GM23338 (cell line): ENCODE data around the gene PRSS36. TPM values are rescaled to one million over a fixed set of nuclear protein-coding genes. Genes with fewer than 3 reads are reported as not detected.

ENCODE experiments used
- ATAC-seq: fragments of 200-7000 bp; cut with Tn5 transposase; 3 replicates; pipeline ENCODE4 v1.9.1; 2020
- DNase-seq: peaks from one replicate; pipeline ENCODE4 v3.0.0-alpha.2; 2015; ENCODE audit warnings: low spot score
- H2AFZ ChIP-seq: fragments of 200-600 bp; sonication (generic); 2 replicates; pipeline ENCODE4 v1.8.0; 2016; ENCODE audit warnings: antibody characterized with exemption, mild to moderate bottlenecking, moderate library complexity
- H3F3A ChIP-seq: fragments of 200-600 bp; sonication (generic); replicated peaks from 2 replicates; pipeline ENCODE4 v1.8.0; 2017; ENCODE audit warnings: antibody characterized with exemption, mixed run types, low read depth
- H3K27ac ChIP-seq: fragments of 200-600 bp; sonication (generic); 2 replicates; pipeline ENCODE4 v1.6.1; 2016; ENCODE audit warnings: low read depth
- H3K27me3 ChIP-seq: fragments of 200-600 bp; sonication (generic); 2 replicates; pipeline ENCODE4 v1.8.0; 2016; ENCODE audit warnings: mild to moderate bottlenecking, mixed run types, moderate library complexity; ENCODE audit not compliant: insufficient read depth
- H3K36me3 ChIP-seq: fragments of 200-600 bp; sonication (generic); 2 replicates; pipeline ENCODE4 v1.8.0; 2016; ENCODE audit warnings: mild to moderate bottlenecking; ENCODE audit not compliant: insufficient read depth
- H3K4me1 ChIP-seq: fragments of 200-600 bp; sonication (generic); 2 replicates; pipeline ENCODE4 v1.8.0; 2016; ENCODE audit warnings: mild to moderate bottlenecking, moderate library complexity; ENCODE audit not compliant: insufficient read depth
- H3K4me2 ChIP-seq: fragments of 200-600 bp; sonication (generic); 2 replicates; pipeline ENCODE4 v1.7.1; 2017; ENCODE audit warnings: mixed run types
- H3K4me3 ChIP-seq: fragments of 200-600 bp; sonication (generic); 2 replicates; pipeline ENCODE4 v1.6.1; 2016; ENCODE audit warnings: mixed run types
- H3K79me2 ChIP-seq: fragments of 200-600 bp; sonication (generic); replicated peaks from 2 replicates; pipeline ENCODE4 v1.8.0; 2017; ENCODE audit warnings: mild to moderate bottlenecking; ENCODE audit not compliant: insufficient read depth
- H3K9me2 ChIP-seq: fragments of 200-600 bp; sonication (generic); 2 replicates; pipeline ENCODE4 v1.8.0; 2017; ENCODE audit not compliant: insufficient read depth
- H4K20me1 ChIP-seq: fragments of 200-600 bp; sonication (generic); replicated peaks from 2 replicates; pipeline ENCODE4 v1.8.0; 2017; ENCODE audit warnings: mild to moderate bottlenecking; ENCODE audit not compliant: insufficient read depth
- H3K27ac Mint-ChIP-seq: 2 replicates; pipeline ENCODE4 v1.8.0; 2020; ENCODE audit warnings: inconsistent platforms, mild to moderate bottlenecking, moderate library complexity, mixed read lengths
- H3K27me3 Mint-ChIP-seq: 3 replicates; pipeline ENCODE4 v1.8.0; 2022; ENCODE audit warnings: low read depth, mild to moderate bottlenecking, moderate library complexity, mixed read lengths, inconsistent platforms; ENCODE audit not compliant: insufficient read depth, poor library complexity
- H3K36me3 Mint-ChIP-seq: 3 replicates; pipeline ENCODE4 v1.8.0; 2021; ENCODE audit warnings: low read depth, mild to moderate bottlenecking, inconsistent platforms, moderate library complexity, mixed read lengths
- H3K4me1 Mint-ChIP-seq: 3 replicates; pipeline ENCODE4 v1.8.0; 2020; ENCODE audit warnings: mild to moderate bottlenecking, inconsistent platforms, mixed read lengths
- H3K4me3 Mint-ChIP-seq: 3 replicates; pipeline ENCODE4 v1.8.0; 2021; ENCODE audit warnings: moderate library complexity, mild to moderate bottlenecking, inconsistent platforms, mixed read lengths
- H3K9me3 Mint-ChIP-seq: 3 replicates; pipeline ENCODE4 v1.8.0; 2020; ENCODE audit warnings: moderate library complexity, mild to moderate bottlenecking, inconsistent platforms, mixed read lengths
- CREB1 ChIP-seq: fragments of 250-450 bp; sonication (Bioruptor Pico); IDR thresholded peaks from 2 replicates; pipeline ENCODE4 v1.5.0; 2020; ENCODE audit warnings: low read depth, mild to moderate bottlenecking, moderate library complexity
- EZH2 ChIP-seq: fragments of 200-600 bp; sonication (generic); IDR thresholded peaks from one replicate; pipeline ENCODE4 v1.8.0; 2017; ENCODE audit warnings: antibody characterized with exemption, mild to moderate bottlenecking, low read depth; ENCODE audit not compliant: unreplicated experiment
- JUNB ChIP-seq: IDR thresholded peaks from one replicate; pipeline ENCODE4 v1.6.1; 2016; ENCODE audit warnings: antibody characterized with exemption; ENCODE audit not compliant: unreplicated experiment
- POLR2AphosphoS5 ChIP-seq: IDR thresholded peaks from 2 replicates; pipeline ENCODE4 v1.6.1; 2016; ENCODE audit warnings: antibody characterized with exemption, low read depth
- REST ChIP-seq: IDR thresholded peaks from one replicate; pipeline ENCODE4 v1.6.1; 2018; ENCODE audit warnings: antibody characterized with exemption; ENCODE audit not compliant: unreplicated experiment
- ZNF114 ChIP-seq: fragments of 250-450 bp; sonication (Bioruptor Pico); IDR thresholded peaks from 2 replicates; pipeline ENCODE4 v1.5.0; 2020; ENCODE audit warnings: mild to moderate bottlenecking, moderate library complexity
- ZNF331 ChIP-seq: fragments of 250-450 bp; sonication (Bioruptor Pico); IDR thresholded peaks from 2 replicates; pipeline ENCODE4 v1.5.0; 2020; ENCODE audit warnings: low read depth, mild to moderate bottlenecking, moderate library complexity
- ZNF462 ChIP-seq: fragments of 250-450 bp; sonication (Bioruptor Pico); IDR thresholded peaks from 2 replicates; pipeline ENCODE4 v1.5.0; 2020; ENCODE audit warnings: mild to moderate bottlenecking, moderate library complexity
- polyA plus RNA-seq: library from polyadenylated mRNA; unstranded; fragments of >200 nt; fragmentation: Nextera tagmentation; extraction: Ambion mirVana; gene quantifications from 2 replicates; pipeline ENCODE4 v1.2.1, GENCODE V29; 2016
- total RNA-seq: library from RNA; depleted of rRNA; stranded (reverse); fragments of >200 nt; shearing (Covaris generic); gene quantifications from 2 replicates; pipeline ENCODE4 v1.2.3, GENCODE V29; 2014
- TF ChIP-seq, protein P1 (sequence below), 2 experiments: fragments of 200-600 bp in 1 of 2; sonication (generic) in 1 of 2; conservative IDR thresholded peaks; 2 replicates each; pipeline versions ENCODE4 v1.5.1 to v1.6.1; 2016 to 2017; ENCODE audit warnings: antibody characterized with exemption in 2 of 2, low read depth in 2 of 2, mild to moderate bottlenecking in 2 of 2, moderate library complexity in 1 of 2

Gene PRSS36
- total and polyA plus RNA-seq, 2 experiments from 2014 or later = 0.91 to 1.4 TPM

DNA sequence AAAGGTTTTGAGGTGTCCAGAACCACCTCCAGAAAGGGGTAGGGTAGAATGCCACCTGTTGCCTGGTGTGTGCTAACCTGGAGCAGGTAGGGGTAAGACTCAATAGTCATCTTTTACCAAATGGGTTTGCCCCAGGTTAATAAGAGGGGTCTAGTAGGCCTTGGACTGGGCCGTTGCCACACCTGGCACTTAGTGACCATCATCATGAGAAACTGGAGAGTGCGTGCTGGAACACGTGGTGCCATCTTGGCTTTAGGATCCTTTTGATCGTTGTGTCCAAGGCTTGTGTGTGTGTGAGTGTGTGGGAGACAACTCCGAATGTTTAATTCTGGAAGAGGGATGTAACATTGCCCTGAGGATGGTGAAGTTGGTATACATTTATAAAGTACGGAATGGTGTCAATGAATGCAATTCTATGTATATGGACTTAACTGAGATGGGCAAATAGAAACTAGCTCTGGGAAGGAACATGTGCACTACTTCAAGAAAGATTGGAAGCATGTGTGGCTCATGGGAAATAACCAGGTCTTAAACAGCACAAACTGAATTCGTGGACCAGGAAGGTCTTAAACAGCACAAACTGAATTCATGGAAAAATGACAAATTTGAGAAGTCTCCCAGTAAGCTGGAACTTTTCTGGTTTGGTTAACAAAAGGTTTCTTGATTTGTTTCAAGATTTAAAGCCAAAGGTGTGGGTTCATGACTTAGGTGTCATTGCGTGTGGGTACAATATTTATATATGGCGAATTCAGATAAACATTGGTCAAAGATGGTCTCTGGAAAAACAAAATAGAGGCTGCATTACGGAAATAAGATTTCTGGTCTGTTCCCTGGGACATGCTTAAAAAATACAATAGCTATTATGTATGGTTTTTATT is 37.3 kb upstream of the PRSS36 start (continued):
- no peak for TF ChIP-seq ZNF462 (CRISPR knock-in tag)
- TF ChIP-seq ZNF114 (CRISPR knock-in tag) = no peak
- TF ChIP-seq CREB1 = no peak

DNA sequence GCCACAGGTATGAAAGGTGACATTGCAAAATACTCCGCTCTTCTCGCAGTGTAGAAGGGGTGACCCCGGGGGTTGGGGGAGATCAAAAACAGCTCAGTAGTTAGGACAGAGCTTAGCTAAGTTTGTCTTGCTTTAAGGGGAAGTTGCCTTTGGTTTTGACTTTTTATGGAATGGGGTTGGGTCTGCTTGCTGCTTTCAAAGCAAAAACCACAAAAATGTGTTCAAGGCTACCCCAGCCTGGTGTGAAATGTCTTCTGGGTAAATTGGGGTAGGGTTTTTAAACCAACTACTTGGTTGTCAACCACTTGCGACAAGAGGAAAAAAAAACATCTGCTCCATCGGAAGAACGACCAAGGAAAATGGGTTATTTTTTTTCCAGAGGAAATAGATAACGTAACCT is 36.3 kb upstream of the PRSS36 start:
- Histone ChIP-seq H3K4me2 (no peak overlapping the region), H4K20me1 (peaks cover 87% of the 10 kb centered on the region), H3K4me1 (peaks cover 18% of the 10 kb centered on the region), H3F3A (peaks cover 71% of the 10 kb centered on the region), H3K79me2 (peaks cover 98% of the 10 kb centered on the region), H3K36me3 (peaks cover 95% of the 10 kb centered on the region), H3K4me3 (no peak overlapping the region), H3K9me2 (no peaks in the 10 kb centered on the region), H3K27ac (0 out of 2 replicates have a peak overlapping the region, but pooled peaks have one; percentile 1), H2AFZ (no peak overlapping the region), H3K27me3 (no peaks in the 10 kb centered on the region)
- H3K36me3 Mint-ChIP-seq = peaks cover 100% of the 10 kb centered on the region
- H3K27me3 Mint-ChIP-seq = peaks cover 16% of the 10 kb centered on the region
- ATAC-seq = no peak
- H3K9me3 Mint-ChIP-seq = peaks cover 2% of the 10 kb centered on the region; the same call in 2 of the 3 replicates
- peaks cover 41% of the 10 kb centered on the region for H3K4me1 Mint-ChIP-seq
- no peak for DNase-seq
- TF ChIP-seq JUNB (no peak), REST (no peak), EZH2 (no peak), ZNF331 (no peak), POLR2AphosphoS5 (no peak)
- TF ChIP-seq, protein P1, sequence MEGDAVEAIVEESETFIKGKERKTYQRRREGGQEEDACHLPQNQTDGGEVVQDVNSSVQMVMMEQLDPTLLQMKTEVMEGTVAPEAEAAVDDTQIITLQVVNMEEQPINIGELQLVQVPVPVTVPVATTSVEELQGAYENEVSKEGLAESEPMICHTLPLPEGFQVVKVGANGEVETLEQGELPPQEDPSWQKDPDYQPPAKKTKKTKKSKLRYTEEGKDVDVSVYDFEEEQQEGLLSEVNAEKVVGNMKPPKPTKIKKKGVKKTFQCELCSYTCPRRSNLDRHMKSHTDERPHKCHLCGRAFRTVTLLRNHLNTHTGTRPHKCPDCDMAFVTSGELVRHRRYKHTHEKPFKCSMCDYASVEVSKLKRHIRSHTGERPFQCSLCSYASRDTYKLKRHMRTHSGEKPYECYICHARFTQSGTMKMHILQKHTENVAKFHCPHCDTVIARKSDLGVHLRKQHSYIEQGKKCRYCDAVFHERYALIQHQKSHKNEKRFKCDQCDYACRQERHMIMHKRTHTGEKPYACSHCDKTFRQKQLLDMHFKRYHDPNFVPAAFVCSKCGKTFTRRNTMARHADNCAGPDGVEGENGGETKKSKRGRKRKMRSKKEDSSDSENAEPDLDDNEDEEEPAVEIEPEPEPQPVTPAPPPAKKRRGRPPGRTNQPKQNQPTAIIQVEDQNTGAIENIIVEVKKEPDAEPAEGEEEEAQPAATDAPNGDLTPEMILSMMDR (conservative IDR thresholded peaks at IDR 0.05; ENCODE audit: low read depth in 2 of 2) = no peak
- H3K4me3 Mint-ChIP-seq = peak overlapping the region; percentile 24; the same call in 1 of the 3 replicates
- H3K27ac Mint-ChIP-seq = no peak overlapping the region; the same call in 1 of the 2 replicates
